ENCODE data around the gene DRAXIN.

The DRAXIN gene

DNA sequence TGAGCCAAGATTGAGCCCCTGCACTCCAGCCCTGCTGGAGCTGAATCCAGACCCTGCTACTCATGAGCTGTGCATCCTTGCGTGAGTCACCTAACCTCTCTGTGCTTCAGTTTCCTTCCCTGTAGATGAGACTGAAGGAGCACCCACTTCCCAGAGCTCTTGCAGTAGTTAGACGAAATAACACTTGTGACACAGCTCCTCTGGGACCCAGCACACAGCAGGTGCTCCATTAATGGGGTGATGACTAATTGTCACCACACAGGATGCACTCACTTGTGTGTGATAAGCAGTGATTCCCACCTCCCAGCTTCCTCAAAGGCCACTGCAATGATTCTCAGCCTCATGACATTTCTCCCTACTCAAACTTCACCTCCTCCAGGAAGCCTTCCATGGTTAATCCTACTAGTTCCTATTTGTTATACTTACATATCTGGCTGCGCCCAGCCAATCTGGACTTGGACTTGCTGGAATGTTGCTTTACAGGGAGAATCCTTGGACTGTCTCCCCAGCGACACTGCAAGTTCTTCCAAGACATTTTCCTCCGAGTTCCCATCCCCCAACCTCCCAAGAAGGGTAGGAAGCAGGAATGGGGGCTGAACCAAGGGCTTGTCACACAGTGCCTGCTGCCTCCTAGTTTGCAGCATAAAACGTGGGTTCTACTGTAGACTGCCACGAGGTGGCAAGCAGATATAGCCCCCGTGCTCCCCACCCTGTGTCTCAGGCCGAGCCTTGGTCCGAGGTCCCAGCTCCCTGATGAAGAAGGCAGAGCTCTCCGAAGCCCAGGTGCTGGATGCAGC lies 17.2 kb downstream of the DRAXIN start:
- DNase-seq (ENCODE audit: low spot score): no peak

DNA sequence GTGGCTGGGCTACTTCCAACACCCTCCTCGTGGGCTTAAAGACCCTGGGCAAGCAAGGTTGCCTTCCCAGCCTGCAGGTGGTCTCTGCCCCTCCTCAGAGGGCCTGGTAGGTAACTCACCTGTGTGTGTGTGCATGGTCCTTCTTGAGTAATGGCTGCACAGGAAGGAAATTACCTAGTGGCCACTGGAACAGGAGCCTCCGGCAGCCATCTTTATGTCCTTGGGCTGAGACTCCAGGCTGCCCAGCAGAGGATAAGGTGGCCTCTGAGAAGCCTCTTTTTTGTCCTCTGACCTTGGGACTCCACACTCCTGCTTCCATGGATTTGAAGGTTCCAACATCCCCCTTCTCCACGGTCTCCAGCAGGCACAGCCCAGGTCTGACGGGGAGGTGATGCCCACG lies 20.0 kb downstream of the DRAXIN start:
- DNase-seq (ENCODE audit: low spot score): no peak

DNA sequence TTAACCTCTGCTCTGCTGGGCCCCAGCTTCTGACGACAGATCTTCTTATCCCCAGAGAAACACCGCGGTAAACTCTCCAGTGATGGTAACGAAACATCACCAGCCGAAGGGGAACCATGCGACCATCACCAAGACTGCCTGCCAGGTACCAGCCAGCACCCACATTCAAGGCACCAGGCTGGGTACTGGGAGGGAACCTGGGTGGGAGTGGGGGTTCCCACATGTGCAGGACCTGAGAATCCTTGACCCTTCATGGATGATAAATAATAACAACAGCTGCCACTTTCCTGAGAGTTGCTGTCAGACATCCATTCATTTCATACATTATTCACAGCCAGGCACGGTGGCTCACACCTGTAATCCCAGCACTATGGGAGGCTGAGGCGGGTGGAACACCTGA lies 20.8 kb downstream of the DRAXIN start:
- DNase-seq (ENCODE audit: low spot score): no peak

DNA sequence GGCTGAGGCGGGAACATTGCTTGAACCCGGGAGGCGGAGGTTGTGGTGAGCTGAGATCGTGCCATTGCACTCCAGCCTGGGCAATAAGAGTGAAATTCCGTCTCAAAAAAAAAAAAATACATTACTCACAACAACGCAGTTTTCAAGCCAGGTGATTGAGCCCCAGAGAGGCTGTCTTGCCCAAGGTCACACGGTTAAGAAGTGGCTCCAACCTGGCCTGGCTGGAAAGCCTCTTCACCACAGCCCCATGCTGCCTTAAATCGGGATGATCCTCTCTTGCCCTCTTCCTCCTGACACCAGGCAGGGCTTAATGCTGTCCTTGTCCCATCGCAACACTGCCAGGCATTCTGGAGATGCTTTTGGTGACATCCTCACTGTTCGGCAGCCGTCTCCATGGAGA lies 21.6 kb downstream of the DRAXIN start:
- DNase-seq (ENCODE audit: low spot score): no peak

DNA sequence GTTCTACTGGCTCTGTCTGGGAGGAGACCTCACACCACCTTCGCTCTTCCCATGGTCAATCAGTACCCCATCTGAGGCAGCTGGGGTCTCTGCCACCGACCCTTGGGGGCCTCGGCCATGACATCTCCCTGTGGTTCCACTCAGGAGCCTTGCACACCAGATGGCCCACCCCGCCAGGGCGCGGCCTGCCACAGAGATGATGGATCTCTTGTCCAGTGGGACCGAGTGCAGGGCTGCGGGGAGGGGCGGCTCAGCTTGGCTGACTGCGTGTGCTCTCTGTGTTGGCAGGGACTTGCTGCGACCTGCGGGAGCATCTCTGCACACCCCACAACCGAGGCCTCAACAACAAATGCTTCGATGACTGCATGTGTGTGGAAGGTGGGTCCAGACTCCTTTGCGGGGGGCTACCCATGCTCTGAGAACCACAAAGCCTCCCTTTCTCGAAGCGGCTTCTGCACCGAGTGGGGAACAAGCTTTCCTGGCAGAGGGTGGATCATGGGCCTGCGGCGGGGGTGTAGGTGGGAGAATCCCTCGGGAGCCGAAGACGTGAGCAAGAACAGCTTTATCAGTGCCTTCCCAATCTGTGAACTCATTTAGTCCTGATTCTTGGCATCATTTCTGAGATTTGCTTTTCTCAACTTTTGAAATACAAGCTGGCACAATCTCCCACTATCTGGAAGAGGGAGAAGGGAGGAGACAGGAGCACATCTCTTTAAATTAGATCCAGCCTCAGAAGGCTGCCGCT lies 23.5 kb downstream of the DRAXIN start:
- no peak for DNase-seq (ENCODE audit: low spot score)

GRCh38 chr1:11719313-11720032 lies 28.0 kb downstream of the DRAXIN start:
- peak; percentile 89 for DNase-seq (ENCODE audit: low spot score)

GRCh38 chr1:11720033-11720376 lies 28.5 kb downstream of the DRAXIN start:
- no peak for DNase-seq (ENCODE audit: low spot score)

DNA sequence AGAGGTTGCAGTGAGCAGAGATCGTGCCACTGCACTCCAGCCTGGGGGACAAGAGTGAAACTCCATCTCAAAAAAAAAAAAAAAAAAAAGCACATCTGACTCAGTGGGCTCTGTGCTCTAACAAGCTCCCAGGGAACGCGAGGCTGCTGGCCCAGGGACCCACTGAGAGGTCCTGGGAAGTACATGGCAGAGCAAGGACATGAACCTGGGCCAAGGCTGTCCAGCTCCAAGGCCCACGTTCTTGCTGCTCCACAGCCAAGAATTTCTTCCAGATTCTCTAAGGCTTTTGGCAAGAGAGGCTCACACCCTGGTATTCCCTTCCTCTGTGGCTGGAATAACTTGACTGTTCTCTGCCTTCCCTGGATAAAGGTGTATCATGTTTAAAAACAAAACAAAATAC lies 29.0 kb downstream of the DRAXIN start:
- no peak for DNase-seq (ENCODE audit: low spot score)

DNA sequence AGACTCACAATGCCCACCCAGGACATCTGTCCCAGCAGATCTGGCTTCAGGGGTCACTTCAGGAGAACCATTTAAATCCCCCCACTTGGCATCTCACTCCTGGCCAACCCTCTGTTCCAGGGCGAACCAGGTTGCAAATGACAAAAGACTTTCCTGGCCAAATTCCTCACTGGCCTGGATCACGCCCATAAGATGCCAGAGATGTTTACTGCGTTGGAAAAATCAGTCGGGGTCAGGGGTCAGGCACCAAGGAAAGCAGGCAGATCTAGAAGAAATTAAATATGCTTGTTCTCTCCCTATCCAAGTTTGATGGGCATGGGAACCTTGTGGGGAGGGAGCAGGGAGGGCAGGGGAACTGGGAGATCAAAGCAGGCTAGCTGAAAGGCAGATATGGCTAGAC lies 29.8 kb downstream of the DRAXIN start:
- DNase-seq (ENCODE audit: low spot score): no peak

GRCh38 chr1:11722538-11722937 lies 31.0 kb downstream of the DRAXIN start:
- no peak for DNase-seq (ENCODE audit: low spot score)

DNA sequence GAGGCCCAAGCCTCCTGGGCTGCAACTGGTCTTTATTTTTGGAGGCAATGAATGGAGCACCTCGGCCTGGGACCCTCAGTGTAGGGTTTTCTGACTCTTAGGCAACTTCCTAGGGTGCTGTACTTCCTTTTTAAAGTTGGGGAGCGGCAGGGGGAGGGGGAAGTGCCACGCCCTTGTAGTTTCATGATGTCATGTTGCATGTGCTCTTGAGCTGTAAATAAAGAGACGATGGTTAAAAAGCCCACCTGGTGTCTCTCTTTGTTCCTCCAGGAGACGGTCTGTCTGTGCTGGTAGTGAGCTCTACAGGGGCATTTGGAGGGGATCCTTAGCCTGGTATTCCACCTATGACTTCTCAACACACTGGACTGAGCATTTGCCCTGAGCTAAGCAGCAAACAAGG lies 34.1 kb downstream of the DRAXIN start:
- DNase-seq (ENCODE audit: low spot score): no peak

DNA sequence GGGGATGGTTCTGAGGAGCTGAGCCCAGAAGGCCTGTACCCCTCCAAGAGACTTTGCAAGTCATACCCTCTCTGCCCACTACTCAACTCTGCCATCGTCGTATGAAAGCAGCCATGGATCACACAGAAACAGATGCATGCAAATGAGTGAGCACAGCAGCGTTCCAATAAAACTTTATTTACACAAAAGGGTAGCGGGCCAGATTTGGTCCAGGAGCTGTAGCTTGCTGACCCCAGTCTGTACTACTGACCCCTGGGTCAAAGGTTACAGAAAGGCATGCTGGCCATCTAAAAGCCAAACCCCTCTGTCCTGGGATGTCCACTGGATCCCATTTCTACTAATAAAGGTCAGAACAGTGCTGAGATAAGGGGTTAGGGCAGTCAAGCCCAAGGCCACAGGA lies 35.6 kb downstream of the DRAXIN start:
- DNase-seq (ENCODE audit: low spot score): no peak

GRCh38 chr1:11728126-11728806 lies 36.8 kb downstream of the DRAXIN start:
- DNase-seq (ENCODE audit: low spot score): no peak

DNA sequence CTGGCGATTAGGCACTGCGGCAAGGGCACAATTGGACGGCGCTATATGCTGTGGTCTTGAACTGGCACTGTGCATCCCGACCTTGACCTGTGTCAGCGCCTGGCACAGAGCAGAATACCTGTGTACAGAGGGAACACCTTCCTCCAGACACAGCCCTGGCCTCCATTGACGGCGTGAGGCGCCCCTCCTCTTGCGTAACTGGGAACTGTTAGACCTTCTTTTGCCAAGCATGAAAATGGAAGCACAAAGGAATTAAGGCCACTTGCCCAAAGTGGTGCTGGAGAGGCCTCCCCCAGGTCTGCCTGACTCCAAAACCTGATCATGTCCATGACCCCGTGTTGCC lies 37.6 kb downstream of the DRAXIN start:
- DNase-seq (ENCODE audit: low spot score): no peak

- no peak for DNase-seq (ENCODE audit: low spot score)
Measured at GRCh38 chr1:11729498-11730428, 38.3 kb downstream of the DRAXIN start.

DNA sequence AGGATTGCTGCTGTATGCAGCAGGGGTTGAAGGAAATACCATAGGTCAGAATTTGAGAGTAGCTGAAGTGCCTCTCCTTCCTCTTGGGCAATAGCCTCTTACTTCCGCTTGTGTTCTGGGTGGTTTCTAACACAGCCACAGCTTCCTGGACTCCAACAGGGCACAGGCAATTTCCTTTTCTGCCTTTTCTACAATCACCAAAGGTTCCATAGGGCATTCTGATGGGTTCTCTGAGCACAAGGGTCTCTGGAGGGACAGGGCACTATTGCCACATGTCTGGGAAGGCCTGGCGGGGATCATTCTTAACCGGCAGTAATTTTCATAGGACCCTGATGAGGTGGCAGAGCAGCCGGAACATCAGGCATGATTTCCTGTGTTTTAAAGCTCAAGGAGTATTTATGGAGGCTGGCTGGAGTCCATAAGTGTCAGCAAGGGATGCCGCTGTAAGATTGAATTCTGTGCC lies 39.0 kb downstream of the DRAXIN start:
- no peak for DNase-seq (ENCODE audit: low spot score)

DNA sequence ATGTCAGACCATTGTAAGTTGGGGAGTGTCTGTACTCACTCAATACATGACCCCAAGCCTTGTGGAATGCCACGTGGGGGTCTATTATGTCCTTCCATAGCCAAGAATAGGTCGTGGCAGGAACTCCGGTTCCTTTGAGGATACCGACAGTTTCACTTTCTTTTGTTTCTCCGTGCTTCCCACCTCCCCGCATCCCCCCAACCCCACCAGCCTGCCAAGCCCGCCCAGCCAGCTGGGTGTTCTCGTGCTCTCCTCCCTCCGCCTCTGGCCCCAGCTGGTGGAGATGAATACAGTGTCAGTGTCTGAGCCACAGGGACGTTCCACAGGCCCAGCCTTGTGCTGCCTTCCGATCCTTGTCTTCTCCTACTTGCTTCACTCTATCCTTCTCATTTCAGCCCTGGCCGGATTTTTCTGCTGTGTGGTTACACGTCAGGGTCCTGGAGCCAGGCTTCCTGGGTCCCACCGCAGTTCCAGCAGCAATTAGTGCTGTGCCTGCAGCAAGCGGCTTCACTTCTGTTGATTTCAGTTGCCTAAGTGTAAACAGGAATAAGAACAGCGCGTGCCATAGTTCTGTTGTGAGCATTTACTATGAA lies 40.3 kb downstream of the DRAXIN start:
- peak; percentile 36 for DNase-seq (ENCODE audit: low spot score)

GRCh38 chr1:11733306-11733705 lies 41.8 kb downstream of the DRAXIN start:
- DNase-seq (ENCODE audit: low spot score): no peak

DNA sequence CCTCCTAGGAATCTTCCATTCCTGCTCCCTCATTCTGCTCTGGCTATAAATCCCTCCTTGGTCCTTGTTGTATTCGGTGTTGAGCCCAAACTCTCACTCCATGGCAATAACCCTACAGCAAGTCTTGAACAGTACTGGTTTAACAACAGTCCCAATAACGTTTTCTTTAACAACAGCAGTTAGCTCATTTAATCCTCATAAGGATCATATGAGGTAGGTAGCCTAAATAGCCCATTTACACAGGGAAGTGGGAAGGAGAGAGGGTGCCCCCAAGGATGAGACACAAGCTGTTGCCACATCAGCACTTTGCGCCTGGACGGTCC lies 44.0 kb downstream of the DRAXIN start:
- DNase-seq (ENCODE audit: low spot score): no peak

GRCh38 chr1:11735854-11736745 lies 44.6 kb downstream of the DRAXIN start, which contains the start of gene AGTRAP:
Gene AGTRAP, plus strand, starts transcription at chr1:11736136. Its CDS starts 73 bp downstream, at chr1:11736209.
- DNase-seq (ENCODE audit: low spot score): peak; percentile 91

All from cerebellar cortex (tissue), 1 donor.